Thyroid gland (tissue), 4 donors: ENCODE results near the gene ACSL3.

Experiments
- CTCF ChIP-seq, 6 experiments: fragments of 200-600 bp in 3 of 6; fragments of 450-650 bp in 3 of 6; sonication (generic) in 3 of 6; IDR thresholded peaks; one replicate each; pipeline ENCODE4 v1.5.1; 2016 to 2019; ENCODE audit warnings: antibody characterized with exemption in 6 of 6, mild to moderate bottlenecking in 2 of 6, inconsistent platforms in 1 of 6, moderate library complexity in 1 of 6
- POLR2A ChIP-seq, 2 donors: fragments of 450-650 bp; IDR thresholded peaks; one replicate each; pipeline ENCODE4 v1.6.1; 2017; ENCODE audit warnings: antibody characterized with exemption in 2 of 2, mild to moderate bottlenecking in 2 of 2, moderate library complexity in 1 of 2

- no peak for TF ChIP-seq POLR2A (IDR thresholded peaks at IDR 0.05)
- TF ChIP-seq CTCF (IDR thresholded peaks at IDR 0.05): no peak
Observed at GRCh38 chr2:222973237-222973636, 112.4 kb downstream of the ACSL3 start.
